Ascending aorta (tissue), 2 donors: ENCODE data around the gene IMMP2L. TPM values are rescaled to one million over a fixed set of nuclear protein-coding genes. Genes with fewer than 3 reads are reported as not detected.

Experiments
- DNase-seq, 2 donors: peaks; one replicate each; pipeline ENCODE4 v3.0.0-alpha.2; 2019; ENCODE audit warnings: low spot score in 2 of 2
- H3K27ac ChIP-seq, 2 donors: fragments of 200-600 bp; sonication (generic); one replicate each; pipeline ENCODE4 v1.5.1; 2016 to 2017; ENCODE audit warnings: mild to moderate bottlenecking in 1 of 2
- H3K27me3 ChIP-seq: fragments of 200-600 bp; sonication (generic); one replicate; pipeline ENCODE4 v1.5.1; 2017
- H3K36me3 ChIP-seq, 2 donors: fragments of 200-600 bp; sonication (generic); one replicate each; pipeline ENCODE4 v1.5.1; 2016
- H3K4me1 ChIP-seq, 2 donors: fragments of 200-600 bp; sonication (generic); one replicate each; pipeline ENCODE4 v1.5.1; 2016 to 2017; ENCODE audit warnings: mild to moderate bottlenecking in 1 of 2
- H3K4me3 ChIP-seq, 2 donors: fragments of 200-600 bp; sonication (generic); one replicate each; pipeline ENCODE4 v1.5.1; 2016 to 2017; ENCODE audit warnings: mild to moderate bottlenecking in 1 of 2
- H3K9me3 ChIP-seq, 2 donors: fragments of 200-600 bp; sonication (generic); one replicate each; pipeline ENCODE4 v1.5.1; 2016
- CTCF ChIP-seq, 3 experiments: fragments of 200-600 bp in 2 of 3; fragments of 450-650 bp in 1 of 3; sonication (generic) in 2 of 3; IDR thresholded peaks; one replicate each; pipeline ENCODE4 v1.5.1; 2016 to 2019; ENCODE audit warnings: antibody characterized with exemption in 3 of 3, mild to moderate bottlenecking in 1 of 3, moderate library complexity in 1 of 3
- intact Hi-C: fragments of 100-400 bp; cut with DNase I; formaldehyde crosslinking; loops from one replicate; pipeline ENCODE4 v1.15.1; 2023
- total RNA-seq: library from RNA; depleted of rRNA; stranded (reverse); fragments of >200 nt; gene quantifications from one replicate; pipeline ENCODE4 v1.1.0, GENCODE V29; 2016

IMMP2L gene
- total RNA-seq, 1 donor from 2014 or later: 143 TPM

- Histone ChIP-seq H3K4me3 (no peak overlapping the region), H3K27ac (peak overlapping the region in 1 of 2 donors; percentile 11), H3K9me3 (no peaks in the 10 kb centered on the region), H3K36me3 (no peaks in the 10 kb centered on the region), H3K27me3 (no peaks in the 10 kb centered on the region), H3K4me1 (peaks cover 3 to 19% of the 10 kb centered on the region in 2 donors)
- TF ChIP-seq CTCF (IDR thresholded peaks at IDR 0.05): no peak
- intact Hi-C loops: no loop called here
- DNase-seq: no peak
Observed at GRCh38 chr7:110922906-110923305, 639.4 kb downstream of the IMMP2L start.

- Histone ChIP-seq H3K27me3 (no peaks in the 10 kb centered on the region), H3K4me1 (peaks cover 3 to 19% of the 10 kb centered on the region in 2 donors), H3K4me3 (no peak overlapping the region), H3K27ac (no peak overlapping the region), H3K36me3 (no peaks in the 10 kb centered on the region), H3K9me3 (no peaks in the 10 kb centered on the region)
- intact Hi-C loops: no loop called here
- no peak for TF ChIP-seq CTCF (IDR thresholded peaks at IDR 0.05)
- DNase-seq: no peak
Observed at GRCh38 chr7:110921595-110922151, 640.6 kb downstream of the IMMP2L start.

- no peaks in the 10 kb centered on the region for H3K36me3 ChIP-seq
- H3K4me1 ChIP-seq: peaks cover 3 to 19% of the 10 kb centered on the region in 2 donors
- intact Hi-C loops: no loop called here
- H3K9me3 ChIP-seq: no peaks in the 10 kb centered on the region
- no peak for TF ChIP-seq CTCF (IDR thresholded peaks at IDR 0.05)
- no peak for DNase-seq
- no peak overlapping the region for H3K27ac ChIP-seq
- H3K4me3 ChIP-seq: no peak overlapping the region
- no peaks in the 10 kb centered on the region for H3K27me3 ChIP-seq
Observed at GRCh38 chr7:110918949-110919548, 643.2 kb downstream of the IMMP2L start.

GRCh38 chr7:110914263-110914662, 648.0 kb downstream of the IMMP2L start:
- Histone ChIP-seq H3K9me3 (no peaks in the 10 kb centered on the region), H3K27ac (no peak overlapping the region), H3K4me3 (no peak overlapping the region), H3K36me3 (no peaks in the 10 kb centered on the region), H3K4me1 (no peaks in the 10 kb centered on the region), H3K27me3 (no peaks in the 10 kb centered on the region)
- TF ChIP-seq CTCF (IDR thresholded peaks at IDR 0.05): no peak
- no peak for DNase-seq
- intact Hi-C loops: no loop called here

GRCh38 chr7:110911632-110912031, 650.7 kb downstream of the IMMP2L start:
- Histone ChIP-seq H3K27me3 (no peaks in the 10 kb centered on the region), H3K4me3 (no peak overlapping the region), H3K36me3 (no peaks in the 10 kb centered on the region), H3K9me3 (no peaks in the 10 kb centered on the region), H3K27ac (no peak overlapping the region), H3K4me1 (no peaks in the 10 kb centered on the region)
- intact Hi-C loops: no loop called here
- DNase-seq: no peak
- TF ChIP-seq CTCF (IDR thresholded peaks at IDR 0.05): no peak
